ACC112 (cell line): ENCODE measurements around the gene MRPL36.

Experiments used
- H2AFZ ChIP-seq: fragments of 200-600 bp; sonication (generic); one replicate; pipeline ENCODE4 v1.6.0; 2017; ENCODE audit warnings: antibody characterized with exemption, low read length; ENCODE audit not compliant: unreplicated experiment
- H3K27ac ChIP-seq: fragments of 200-600 bp; sonication (generic); 2 replicates; pipeline ENCODE4 v1.5.1; 2014; ENCODE audit warnings: low read depth, mild to moderate bottlenecking, antibody characterized with exemption, low read length, moderate library complexity
- H3K27me3 ChIP-seq: fragments of 200-600 bp; sonication (generic); 2 replicates; pipeline ENCODE4 v1.6.1; 2014; ENCODE audit warnings: mild to moderate bottlenecking, antibody characterized with exemption, low read length, moderate library complexity, mixed read lengths; ENCODE audit not compliant: insufficient read depth
- H3K36me3 ChIP-seq: fragments of 200-600 bp; sonication (generic); 2 replicates; pipeline ENCODE4 v1.6.1; 2016; ENCODE audit warnings: mild to moderate bottlenecking, antibody characterized with exemption, low read length, moderate library complexity, mixed read lengths; ENCODE audit not compliant: insufficient read depth
- H3K4me1 ChIP-seq: fragments of 200-600 bp; sonication (generic); one replicate; pipeline ENCODE4 v1.6.1; 2016; ENCODE audit warnings: low read length, mixed read lengths; ENCODE audit not compliant: insufficient read depth, unreplicated experiment, control insufficient read depth
- H3K4me3 ChIP-seq: fragments of 200-600 bp; sonication (generic); 2 replicates; pipeline ENCODE4 v1.5.1; 2014; ENCODE audit warnings: mild to moderate bottlenecking, low read depth, low read length
- H3K79me2 ChIP-seq: fragments of 200-600 bp; sonication (generic); one replicate; pipeline ENCODE4 v1.6.0; 2016; ENCODE audit warnings: low read length; ENCODE audit not compliant: control insufficient read depth, unreplicated experiment, insufficient read depth

The MRPL36 gene

DNA sequence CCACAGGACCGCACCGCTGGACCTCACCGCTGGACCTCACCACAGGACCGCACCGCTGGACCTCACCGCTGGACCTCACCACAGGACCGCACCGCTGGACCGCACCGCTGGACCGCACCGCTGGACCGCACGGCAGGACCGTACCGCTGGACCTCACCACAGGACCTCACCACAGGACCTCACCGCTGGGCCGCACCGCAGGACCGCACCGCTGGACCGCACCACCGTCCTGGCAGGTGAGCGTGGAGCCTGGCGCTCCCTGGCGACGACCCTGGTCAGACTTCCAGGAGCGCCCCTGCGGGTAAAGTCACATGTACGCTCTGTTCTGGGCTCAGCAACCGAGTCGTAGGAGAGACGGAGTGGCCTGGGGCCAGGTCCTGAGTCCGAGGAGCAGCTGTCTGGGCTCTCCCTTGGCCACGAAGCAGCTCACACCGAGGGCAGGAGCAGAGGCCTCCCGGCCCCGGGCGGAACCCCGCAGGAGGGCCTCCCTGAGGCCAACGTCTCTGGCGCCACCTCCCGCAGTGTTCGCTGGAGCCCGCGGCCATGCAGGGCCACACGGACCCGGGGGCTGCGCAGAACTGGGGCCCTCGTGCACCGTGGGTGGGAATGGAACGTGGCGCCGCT lies 30.5 kb downstream of the MRPL36 start:
- no peaks in the 10 kb centered on the region for H3K79me2 ChIP-seq
- H3K36me3 ChIP-seq = no peaks in the 10 kb centered on the region
- peaks cover 33% of the 10 kb centered on the region for H3K27me3 ChIP-seq
- no peak overlapping the region for H3K27ac ChIP-seq
- H3K4me3 ChIP-seq = no peak overlapping the region
- no peaks in the 10 kb centered on the region for H3K4me1 ChIP-seq
- H2AFZ ChIP-seq = no peak overlapping the region

DNA sequence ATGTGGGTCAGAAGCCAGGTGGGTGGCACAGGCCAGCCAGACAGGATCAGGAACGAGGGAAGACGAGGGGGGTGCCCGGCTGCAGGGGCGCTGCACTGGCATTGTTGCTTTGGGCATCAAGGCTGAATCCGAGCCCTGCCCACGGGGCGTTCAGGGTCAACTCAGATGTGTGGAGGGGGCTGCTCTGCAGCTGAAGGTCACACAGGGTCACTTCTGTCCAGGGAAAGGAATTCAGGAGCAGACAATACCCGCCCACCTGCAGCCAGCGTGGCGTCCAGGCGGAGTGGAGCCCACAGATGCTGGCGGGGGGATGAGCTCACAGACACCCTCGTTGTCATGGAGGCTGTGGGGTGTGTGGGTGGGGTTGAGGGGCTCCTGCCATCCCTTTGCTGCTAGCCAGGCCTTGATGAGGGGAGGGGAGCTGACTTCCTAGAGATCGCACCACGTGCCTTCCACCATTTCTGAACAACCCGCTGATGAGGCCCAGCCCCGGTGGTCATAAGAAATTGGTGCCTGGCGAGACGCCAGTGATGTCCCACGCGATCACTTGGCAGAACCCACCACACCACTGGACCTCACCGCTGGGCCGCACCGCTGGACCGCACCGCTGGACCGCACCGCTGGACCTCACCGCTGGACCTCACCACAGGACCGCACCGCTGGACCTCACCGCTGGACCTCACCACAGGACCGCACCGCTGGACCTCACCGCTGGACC lies 31.2 kb downstream of the MRPL36 start:
- Histone ChIP-seq H3K27me3 (peaks cover 33% of the 10 kb centered on the region), H3K4me3 (no peak overlapping the region), H3K27ac (no peak overlapping the region), H2AFZ (no peak overlapping the region), H3K79me2 (no peaks in the 10 kb centered on the region), H3K36me3 (no peaks in the 10 kb centered on the region), H3K4me1 (no peaks in the 10 kb centered on the region)

DNA sequence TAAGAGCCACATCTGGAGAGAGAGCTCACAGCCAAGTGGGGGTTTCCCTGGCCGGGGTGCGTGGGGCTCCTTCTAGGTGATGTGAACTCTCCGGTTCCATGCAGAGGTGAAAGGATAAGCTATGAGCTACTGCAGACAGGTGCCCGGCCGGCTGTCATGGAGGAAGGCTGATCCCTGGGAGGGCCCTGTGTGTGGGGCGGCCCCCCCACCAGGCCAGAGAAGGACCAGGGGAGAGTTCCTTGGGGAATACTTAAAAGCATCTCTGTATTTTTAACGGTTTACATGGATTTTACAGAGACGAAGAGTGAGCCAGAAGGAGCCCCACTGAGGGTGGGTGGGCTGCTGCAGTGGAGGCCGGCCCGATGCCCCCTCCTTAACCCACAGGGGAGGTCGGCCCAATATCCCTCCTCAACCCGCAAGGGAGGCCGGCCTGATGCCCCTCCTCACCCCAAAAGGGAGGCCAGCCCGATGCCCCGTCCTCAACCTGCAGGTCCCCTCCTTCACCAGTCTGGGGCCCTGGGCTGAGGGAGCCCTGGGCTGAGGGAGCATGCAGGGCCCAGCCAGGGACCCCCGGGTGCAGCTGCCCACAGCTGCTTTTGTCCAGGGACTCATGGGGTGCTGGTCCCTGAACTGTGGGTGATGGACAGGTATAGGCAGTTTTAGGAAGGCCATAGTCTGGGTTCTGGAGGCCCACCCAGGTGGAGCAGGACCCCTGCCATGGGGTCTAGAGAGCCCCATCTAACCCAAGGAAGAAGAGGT lies 31.9 kb downstream of the MRPL36 start:
- no peak overlapping the region for H3K27ac ChIP-seq
- no peak overlapping the region for H3K4me3 ChIP-seq
- H3K36me3 ChIP-seq = no peaks in the 10 kb centered on the region
- H3K4me1 ChIP-seq = no peaks in the 10 kb centered on the region
- peaks cover 29% of the 10 kb centered on the region for H3K27me3 ChIP-seq
- no peaks in the 10 kb centered on the region for H3K79me2 ChIP-seq
- H2AFZ ChIP-seq = no peak overlapping the region

DNA sequence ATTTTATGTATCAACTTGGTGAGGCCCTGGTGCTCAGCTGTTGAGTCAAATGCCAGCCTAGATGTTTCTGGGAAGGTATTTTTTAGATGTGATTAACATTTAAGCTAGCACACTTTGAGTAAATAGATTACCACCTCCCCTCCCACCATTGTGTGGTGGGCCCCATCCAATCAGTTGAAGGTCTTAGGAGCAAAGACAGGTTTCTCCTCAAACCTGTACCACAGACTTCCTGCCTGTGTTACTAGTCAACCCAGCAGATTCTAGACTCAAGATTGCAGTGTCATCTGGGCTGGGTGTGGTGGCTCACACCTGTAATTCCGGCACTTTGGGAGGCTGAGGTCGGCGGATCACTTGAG lies 33.8 kb downstream of the MRPL36 start:
- Histone ChIP-seq H3K79me2 (no peaks in the 10 kb centered on the region), H3K36me3 (no peaks in the 10 kb centered on the region), H3K4me1 (no peaks in the 10 kb centered on the region), H3K27ac (no peak overlapping the region), H3K4me3 (no peak overlapping the region), H2AFZ (no peak overlapping the region), H3K27me3 (peaks cover 25% of the 10 kb centered on the region)

DNA sequence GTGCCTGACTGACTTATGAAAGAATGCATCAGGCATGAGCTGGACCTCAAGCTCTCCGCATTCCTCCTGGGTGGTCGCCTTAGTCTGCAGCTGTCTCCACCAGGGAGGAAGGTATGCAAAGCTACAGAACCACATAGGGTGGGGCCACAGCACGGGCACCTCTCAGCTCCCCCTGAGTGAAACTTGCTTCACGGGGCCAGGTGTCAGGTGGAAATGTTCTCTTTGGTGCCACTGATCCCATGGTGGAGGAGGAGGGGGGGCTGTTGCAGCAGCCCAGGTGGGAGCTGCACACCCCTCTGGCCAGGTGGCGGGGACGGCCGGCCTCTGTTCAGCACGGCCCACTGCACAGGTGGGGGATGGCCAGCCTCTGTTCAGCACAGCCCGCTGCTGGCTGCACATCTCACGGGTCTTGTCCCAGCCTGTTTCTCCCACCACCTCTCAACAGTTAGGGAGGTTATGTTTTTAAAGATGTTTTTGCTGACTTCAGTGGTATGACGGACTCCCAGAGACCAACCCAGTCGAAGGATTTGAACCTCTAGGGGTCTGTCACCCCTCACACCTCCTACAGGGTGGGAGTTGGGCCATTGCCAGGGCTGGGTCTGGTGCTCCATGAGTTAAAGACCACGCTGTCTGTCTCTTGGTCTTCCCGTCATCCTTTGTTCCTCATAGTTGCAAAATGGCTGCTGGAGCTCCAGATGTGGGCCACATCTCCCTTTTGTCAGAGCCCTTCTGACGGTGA lies 34.3 kb downstream of the MRPL36 start:
- Histone ChIP-seq H3K36me3 (no peaks in the 10 kb centered on the region), H3K4me1 (no peaks in the 10 kb centered on the region), H3K4me3 (no peak overlapping the region), H3K79me2 (no peaks in the 10 kb centered on the region), H3K27me3 (peaks cover 19% of the 10 kb centered on the region), H3K27ac (no peak overlapping the region), H2AFZ (no peak overlapping the region)

DNA sequence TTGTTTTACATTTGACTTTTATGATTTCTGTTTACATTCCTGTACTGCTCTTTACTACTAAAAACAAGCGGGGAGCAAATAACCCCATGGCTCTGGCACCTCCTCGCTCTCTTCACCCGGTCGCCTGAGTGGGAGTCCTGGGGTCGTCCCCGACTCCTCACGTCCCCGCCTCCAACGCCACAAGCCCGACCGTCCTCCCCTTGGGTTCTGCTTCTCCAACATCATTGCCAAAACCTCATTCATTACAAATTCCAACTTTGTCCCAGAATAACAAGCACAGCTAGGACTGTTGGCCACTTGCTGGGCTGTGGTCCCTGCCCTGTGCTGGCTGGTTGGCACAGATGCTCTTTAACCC lies 35.1 kb downstream of the MRPL36 start:
- Histone ChIP-seq H3K27me3 (peaks cover 18% of the 10 kb centered on the region), H3K4me1 (no peaks in the 10 kb centered on the region), H3K4me3 (no peak overlapping the region), H3K36me3 (no peaks in the 10 kb centered on the region), H2AFZ (no peak overlapping the region), H3K79me2 (no peaks in the 10 kb centered on the region), H3K27ac (no peak overlapping the region)

DNA sequence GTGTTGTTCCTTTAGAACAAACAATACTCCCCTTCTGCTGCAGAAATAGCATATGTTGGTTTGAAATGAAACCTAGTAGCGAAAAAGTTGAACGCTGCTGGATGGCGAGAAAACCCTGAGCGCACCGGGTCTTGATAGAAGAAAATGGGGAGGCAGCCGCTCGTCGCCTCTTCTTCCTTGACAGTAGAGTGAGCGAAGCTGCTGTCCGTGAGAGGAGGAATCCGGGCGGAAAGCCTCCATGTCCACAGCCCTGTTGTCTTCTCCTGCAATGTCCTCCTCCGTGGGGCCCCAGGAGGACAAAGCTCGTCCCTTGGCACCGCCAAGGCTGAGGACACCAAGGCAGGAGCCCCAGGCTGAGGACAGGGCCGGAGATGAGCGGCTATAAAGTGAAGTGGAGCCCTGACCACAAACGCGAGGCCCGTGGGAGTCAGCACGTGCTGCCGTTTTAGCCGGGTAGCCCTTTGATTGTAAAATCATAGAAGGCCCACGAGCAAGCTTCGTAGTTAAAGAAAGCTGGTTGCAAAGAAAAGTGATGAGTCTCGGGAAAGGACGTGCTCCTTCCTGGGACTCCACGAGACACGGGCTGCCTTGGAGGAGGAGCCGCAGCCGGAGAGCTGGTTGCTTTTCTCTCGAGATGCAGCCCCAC lies 35.6 kb downstream of the MRPL36 start:
- Histone ChIP-seq H3K4me3 (no peak overlapping the region), H3K79me2 (no peaks in the 10 kb centered on the region), H3K4me1 (no peaks in the 10 kb centered on the region), H2AFZ (no peak overlapping the region), H3K36me3 (no peaks in the 10 kb centered on the region), H3K27me3 (peaks cover 18% of the 10 kb centered on the region), H3K27ac (no peak overlapping the region)

DNA sequence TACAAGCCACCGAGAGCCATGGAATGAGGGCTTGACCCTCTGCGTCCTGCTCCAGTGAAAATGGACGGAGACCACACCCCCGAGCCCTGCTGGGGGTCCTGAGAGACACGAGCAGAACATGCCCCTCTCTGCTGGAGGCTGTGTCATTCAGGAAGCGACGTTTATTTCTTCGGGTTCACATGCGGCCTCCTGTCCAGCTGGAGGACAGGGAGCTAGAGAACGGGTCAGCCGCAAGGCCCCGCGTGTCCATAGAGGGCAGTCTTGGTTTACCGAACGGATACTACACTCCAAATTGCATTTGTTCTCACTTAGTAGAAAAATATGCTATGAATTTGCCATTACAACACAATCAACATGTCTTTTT lies 36.1 kb downstream of the MRPL36 start:
- H2AFZ ChIP-seq = peak overlapping the region; percentile 48
- H3K79me2 ChIP-seq = no peaks in the 10 kb centered on the region
- H3K27me3 ChIP-seq = peaks cover 20% of the 10 kb centered on the region

DNA sequence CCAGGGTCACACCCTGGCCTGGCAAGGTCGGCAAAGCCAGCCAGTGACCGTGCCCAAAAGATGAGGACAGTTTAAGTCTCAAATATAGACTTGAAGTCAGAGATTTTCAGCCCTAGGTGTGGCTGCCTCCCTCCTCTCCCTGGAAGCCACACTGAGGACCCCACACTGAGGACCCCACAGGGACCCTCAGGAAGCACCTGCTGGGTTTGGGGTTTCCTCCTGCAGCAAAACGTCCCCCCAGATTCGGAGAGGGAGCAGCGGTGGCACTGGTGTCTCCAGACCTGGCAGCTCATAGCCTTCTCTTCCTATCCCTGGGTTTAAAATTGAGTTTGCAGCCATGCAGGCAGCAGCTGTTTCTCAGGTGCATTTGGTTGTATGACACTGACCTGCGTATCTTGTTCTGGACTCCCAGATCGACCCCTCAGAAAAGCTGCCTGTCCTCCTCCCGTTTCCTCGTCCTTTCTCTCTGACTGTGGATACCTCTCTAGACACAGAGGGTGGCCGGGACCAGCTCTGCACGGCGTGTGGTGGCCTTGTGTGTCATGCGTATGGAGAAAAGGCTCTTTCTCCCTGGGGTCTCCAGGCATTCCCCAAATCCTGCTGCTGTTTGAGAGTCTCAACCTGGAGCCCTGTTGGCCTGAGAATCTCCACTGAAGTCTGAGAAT lies 36.6 kb downstream of the MRPL36 start:
- Histone ChIP-seq H3K4me1 (no peaks in the 10 kb centered on the region), H3K79me2 (no peaks in the 10 kb centered on the region), H2AFZ (peak overlapping the region; percentile 48), H3K36me3 (no peaks in the 10 kb centered on the region), H3K27me3 (peaks cover 23% of the 10 kb centered on the region), H3K4me3 (no peak overlapping the region), H3K27ac (no peak overlapping the region)

More for the DNA sequence above, 36.1 kb downstream of the MRPL36 start:
- no peaks in the 10 kb centered on the region for H3K4me1 ChIP-seq
- H3K4me3 ChIP-seq = no peak overlapping the region
- no peaks in the 10 kb centered on the region for H3K36me3 ChIP-seq
- no peak overlapping the region for H3K27ac ChIP-seq
